Uterus (tissue), 4 donors: Measurements from ENCODE around the gene TECPR1. TPM values are rescaled to one million over a fixed set of nuclear protein-coding genes. Genes with fewer than 3 reads are reported as not detected.

ENCODE experiments used
- DNase-seq, 2 donors: peaks; one replicate each; pipeline ENCODE4 v3.0.0-alpha.2; 2019 to 2020
- H3K27ac ChIP-seq, 2 donors: fragments of 200-600 bp; sonication (generic); 1 replicate in 1 of 2; 2 replicates in 1 of 2; pipeline ENCODE4 v1.5.1; 2016 to 2018
- H3K27me3 ChIP-seq, 2 donors: fragments of 200-600 bp; sonication (generic); one replicate each; pipeline ENCODE4 v1.5.1; 2018 to 2019; ENCODE audit warnings: control low read depth in 1 of 2
- H3K36me3 ChIP-seq, 2 donors: fragments of 200-600 bp; sonication (generic); one replicate each; pipeline ENCODE4 v1.5.1; 2019; ENCODE audit warnings: control low read depth in 1 of 2
- H3K4me1 ChIP-seq, 2 donors: fragments of 200-600 bp; sonication (generic); one replicate each; pipeline ENCODE4 v1.5.1; 2018 to 2019; ENCODE audit warnings: control low read depth in 1 of 2
- H3K4me3 ChIP-seq, 2 donors: fragments of 200-600 bp; sonication (generic); 1 replicate in 1 of 2; 2 replicates in 1 of 2; pipeline ENCODE4 v1.5.1; 2018 to 2019; ENCODE audit warnings: mild to moderate bottlenecking in 1 of 2
- H3K9me3 ChIP-seq, 2 donors: fragments of 200-600 bp; sonication (generic); one replicate each; pipeline ENCODE4 v1.5.1; 2019; ENCODE audit warnings: control low read depth in 1 of 2
- POLR2A ChIP-seq, 2 donors: fragments of 450-650 bp; IDR thresholded peaks; one replicate each; pipeline ENCODE4 v1.6.1; 2016; ENCODE audit warnings: antibody characterized with exemption in 2 of 2, mild to moderate bottlenecking in 1 of 2, moderate library complexity in 1 of 2
- intact Hi-C: fragments of 100-400 bp; cut with DNase I; formaldehyde crosslinking; loops from one replicate; pipeline ENCODE4 v1.15.1; 2023; ENCODE audit warnings: low total_unique reads
- total RNA-seq, 4 donors: library from RNA; depleted of rRNA in 3 of 4; stranded (reverse); fragments of >200 nt in 3 of 4; gene quantifications; one replicate each; pipeline versions ENCODE4 v1.1.0 to v1.2.4, GENCODE V29; 2014 to 2023
- TF ChIP-seq, protein P1 (sequence below), 4 experiments: fragments of 200-600 bp in 2 of 4; fragments of 450-650 bp in 2 of 4; sonication (generic) in 2 of 4; IDR thresholded peaks; one replicate each; pipeline ENCODE4 v1.5.1; 2016 to 2019; ENCODE audit warnings: antibody characterized with exemption in 4 of 4, mild to moderate bottlenecking in 2 of 4, moderate library complexity in 1 of 4
- donor health status: DM: yes; HTN: yes; CAD: no.

Gene TECPR1
- total RNA-seq, 4 donors from 2014 or later: 3.1 to 52.6 (median 16.7) TPM

DNA sequence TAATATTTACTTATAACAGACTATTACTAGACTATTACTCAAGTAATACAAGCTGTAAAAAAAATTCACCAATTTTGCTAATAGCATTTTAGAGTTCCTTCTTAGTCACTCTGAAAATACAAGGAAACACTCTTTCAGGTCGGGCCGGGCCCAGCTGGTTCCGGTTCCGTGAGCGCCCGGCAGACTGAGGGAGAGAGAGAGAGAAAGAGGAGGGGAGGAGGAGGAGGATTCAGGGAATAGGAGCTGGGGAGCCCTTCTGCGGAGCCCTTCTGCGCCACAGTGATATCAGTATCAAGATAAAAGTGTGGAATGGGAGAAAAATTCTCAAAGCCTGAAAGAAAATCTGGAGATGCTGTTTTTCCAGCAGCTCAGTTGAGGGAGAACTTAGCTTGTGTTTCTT is 71.3 kb downstream of the TECPR1 start:
- H3K27ac ChIP-seq: no peak overlapping the region
- intact Hi-C loops: no loop called here

DNA sequence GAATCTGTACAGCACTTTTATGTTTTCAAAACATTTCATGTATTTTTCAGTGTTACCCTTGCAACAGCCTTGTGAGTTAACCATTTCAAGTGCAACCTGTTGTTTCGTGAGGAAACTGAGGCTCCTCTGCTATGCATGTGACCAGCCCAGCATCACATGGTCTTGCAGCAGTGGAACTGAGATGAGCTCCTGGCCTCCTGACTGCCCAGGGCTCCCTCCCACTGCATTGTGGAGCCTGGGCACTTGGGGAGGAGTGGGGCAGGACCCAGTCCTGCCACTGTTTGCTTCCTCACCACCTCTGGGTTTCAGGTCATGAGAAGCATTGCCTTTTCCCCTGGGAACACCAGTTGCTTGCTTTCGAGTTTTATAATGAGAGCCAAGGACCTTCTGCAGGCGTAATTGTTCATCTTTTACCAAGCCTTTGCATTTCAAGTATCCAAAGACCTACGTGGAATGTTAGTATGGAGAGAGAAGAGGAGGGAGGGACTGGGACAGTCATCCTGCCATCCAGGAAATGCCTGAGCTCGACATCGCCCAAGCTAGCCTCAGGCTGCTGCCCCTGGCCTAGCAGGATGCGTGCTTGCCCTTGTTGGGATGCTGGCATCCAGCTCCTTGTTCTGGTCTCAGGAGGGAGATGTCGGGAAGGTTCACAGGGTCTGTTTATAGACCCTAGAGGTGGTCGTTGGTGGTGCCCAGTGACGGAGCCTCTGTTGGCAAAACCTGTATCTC is 73.1 kb downstream of the TECPR1 start:
- TF ChIP-seq, protein P1, sequence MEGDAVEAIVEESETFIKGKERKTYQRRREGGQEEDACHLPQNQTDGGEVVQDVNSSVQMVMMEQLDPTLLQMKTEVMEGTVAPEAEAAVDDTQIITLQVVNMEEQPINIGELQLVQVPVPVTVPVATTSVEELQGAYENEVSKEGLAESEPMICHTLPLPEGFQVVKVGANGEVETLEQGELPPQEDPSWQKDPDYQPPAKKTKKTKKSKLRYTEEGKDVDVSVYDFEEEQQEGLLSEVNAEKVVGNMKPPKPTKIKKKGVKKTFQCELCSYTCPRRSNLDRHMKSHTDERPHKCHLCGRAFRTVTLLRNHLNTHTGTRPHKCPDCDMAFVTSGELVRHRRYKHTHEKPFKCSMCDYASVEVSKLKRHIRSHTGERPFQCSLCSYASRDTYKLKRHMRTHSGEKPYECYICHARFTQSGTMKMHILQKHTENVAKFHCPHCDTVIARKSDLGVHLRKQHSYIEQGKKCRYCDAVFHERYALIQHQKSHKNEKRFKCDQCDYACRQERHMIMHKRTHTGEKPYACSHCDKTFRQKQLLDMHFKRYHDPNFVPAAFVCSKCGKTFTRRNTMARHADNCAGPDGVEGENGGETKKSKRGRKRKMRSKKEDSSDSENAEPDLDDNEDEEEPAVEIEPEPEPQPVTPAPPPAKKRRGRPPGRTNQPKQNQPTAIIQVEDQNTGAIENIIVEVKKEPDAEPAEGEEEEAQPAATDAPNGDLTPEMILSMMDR (IDR thresholded peaks at IDR 0.05): no peak
- no peak for TF ChIP-seq POLR2A (IDR thresholded peaks at IDR 0.05)
- H3K9me3 ChIP-seq: no peaks in the 10 kb centered on the region
- intact Hi-C loops: no loop called here
- no peak overlapping the region for H3K4me3 ChIP-seq
- DNase-seq: no peak
- no peaks in the 10 kb centered on the region for H3K4me1 ChIP-seq
- H3K27ac ChIP-seq: no peak overlapping the region
- H3K27me3 ChIP-seq: no peaks in the 10 kb centered on the region
- H3K36me3 ChIP-seq: no peaks in the 10 kb centered on the region

More for the DNA sequence above, 71.3 kb downstream of the TECPR1 start:
- Histone ChIP-seq H3K4me3 (no peak overlapping the region), H3K4me1 (no peaks in the 10 kb centered on the region), H3K27me3 (no peaks in the 10 kb centered on the region), H3K9me3 (no peaks in the 10 kb centered on the region), H3K36me3 (no peaks in the 10 kb centered on the region)
- no peak for TF ChIP-seq POLR2A (IDR thresholded peaks at IDR 0.05)
- TF ChIP-seq, protein P1 (IDR thresholded peaks at IDR 0.05): no peak
- no peak for DNase-seq

GRCh38 chr7:98178321-98178720 is 73.7 kb downstream of the TECPR1 start:
- intact Hi-C loops: no loop called here
- no peaks in the 10 kb centered on the region for H3K9me3 ChIP-seq
- no peaks in the 10 kb centered on the region for H3K27me3 ChIP-seq
- TF ChIP-seq POLR2A (IDR thresholded peaks at IDR 0.05): no peak
- TF ChIP-seq, protein P1 (IDR thresholded peaks at IDR 0.05): no peak
- H3K27ac ChIP-seq: no peak overlapping the region
- no peaks in the 10 kb centered on the region for H3K4me1 ChIP-seq
- no peak overlapping the region for H3K4me3 ChIP-seq
- H3K36me3 ChIP-seq: no peaks in the 10 kb centered on the region
- no peak for DNase-seq

DNA sequence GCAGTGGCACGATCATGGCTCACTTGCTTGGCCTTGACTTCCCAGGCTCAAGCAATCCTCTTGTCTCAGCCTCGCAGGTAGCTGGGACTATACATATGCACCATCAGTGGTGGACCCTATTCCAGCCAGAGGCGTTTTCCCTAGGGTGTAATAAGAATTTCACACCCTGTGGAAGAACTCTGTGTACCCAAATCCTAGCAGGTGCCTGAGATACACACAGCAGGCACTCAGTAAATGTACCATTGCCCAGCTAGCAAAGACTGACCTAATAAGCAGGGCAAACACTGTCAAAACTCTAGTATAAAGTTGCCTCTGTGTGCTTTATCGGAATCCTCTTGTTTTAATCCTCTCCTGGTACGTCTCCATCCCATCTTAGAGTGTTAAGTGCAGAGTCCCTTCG is 74.5 kb downstream of the TECPR1 start:
- Histone ChIP-seq H3K27me3 (no peaks in the 10 kb centered on the region), H3K36me3 (no peaks in the 10 kb centered on the region), H3K9me3 (no peaks in the 10 kb centered on the region), H3K4me3 (no peak overlapping the region), H3K27ac (no peak overlapping the region), H3K4me1 (no peaks in the 10 kb centered on the region)
- TF ChIP-seq POLR2A (IDR thresholded peaks at IDR 0.05): no peak
- TF ChIP-seq, protein P1 (IDR thresholded peaks at IDR 0.05): no peak
- intact Hi-C loops: no loop called here
- DNase-seq: no peak

DNA sequence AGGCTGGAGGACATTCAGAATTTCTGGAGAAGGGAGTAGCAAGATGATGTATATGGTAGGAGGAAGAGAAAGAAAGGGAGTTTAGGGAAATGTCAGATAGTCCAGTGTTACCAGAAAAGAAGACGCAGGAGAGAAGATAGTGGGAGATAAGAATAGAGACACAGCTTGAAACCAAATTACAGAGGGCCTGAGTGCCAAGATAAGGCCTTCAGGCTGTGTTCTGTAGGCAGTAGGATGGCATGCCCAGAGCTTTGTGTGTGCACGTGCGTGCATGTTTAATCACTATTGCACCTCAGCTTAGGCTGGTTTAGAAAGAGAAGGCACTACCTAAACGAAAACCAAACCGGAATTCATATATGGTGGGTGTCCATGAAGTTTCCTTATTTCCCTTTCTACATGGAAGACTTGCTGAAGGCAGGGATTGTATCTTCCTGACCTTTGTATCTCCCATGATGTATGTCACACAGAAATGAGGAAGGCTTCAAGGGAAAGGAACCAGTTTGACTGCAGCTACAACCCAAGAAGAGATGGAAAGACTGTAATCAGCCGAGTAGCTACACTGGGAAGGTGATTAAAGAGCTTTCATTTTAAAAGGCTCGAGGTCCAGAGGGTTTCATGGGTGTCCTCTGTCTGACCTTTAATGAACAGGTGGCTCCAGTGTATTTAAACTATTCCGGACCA is 76.6 kb downstream of the TECPR1 start:
- H3K9me3 ChIP-seq: no peaks in the 10 kb centered on the region
- no peaks in the 10 kb centered on the region for H3K27me3 ChIP-seq
- H3K27ac ChIP-seq: no peak overlapping the region
- no peak overlapping the region for H3K4me3 ChIP-seq
- TF ChIP-seq, protein P1 (IDR thresholded peaks at IDR 0.05): no peak
- TF ChIP-seq POLR2A (IDR thresholded peaks at IDR 0.05): no peak
- no peak for DNase-seq
- intact Hi-C loops: no loop called here
- no peaks in the 10 kb centered on the region for H3K36me3 ChIP-seq
- H3K4me1 ChIP-seq: no peaks in the 10 kb centered on the region
